ENCODE data around the gene PAF1.

The PAF1 gene

GRCh38 chr19:39407660-39408391, 16.9 kb upstream of the PAF1 start:
- H3K27ac ChIP-seq, result peak overlapping the region; percentile 98
- TF ChIP-seq CTCF (IDR thresholded peaks at IDR 0.05) (no peak), ZFX (IDR thresholded peaks at IDR 0.05; ENCODE audit: borderline replicate concordance) (no peak)

GRCh38 chr19:39407410-39407659, 16.4 kb upstream of the PAF1 start:
- H3K27ac ChIP-seq, result peak overlapping the region; percentile 98
- TF ChIP-seq ZFX (IDR thresholded peaks at IDR 0.05; ENCODE audit: borderline replicate concordance) (no peak), CTCF (IDR thresholded peaks at IDR 0.05) (no peak)

- H3K27ac ChIP-seq, result peak within 1 kb of the TSS; percentile 98
- TF ChIP-seq ZFX (IDR thresholded peaks at IDR 0.05; ENCODE audit: borderline replicate concordance), result no peak
- no peak for TF ChIP-seq CTCF (IDR thresholded peaks at IDR 0.05)
Observed at GRCh38 chr19:39406656-39407409, 15.9 kb upstream of the PAF1 start, which contains the start of gene ZFP36. TSS of gene ZFP36 (plus strand) at chr19:39406847. CDS start at chr19:39406905, 58 bp downstream.

GRCh38 chr19:39405958-39406655, 15.2 kb upstream of the PAF1 start:
- peak overlapping the region; percentile 98 for H3K27ac ChIP-seq
- no peak for TF ChIP-seq CTCF (IDR thresholded peaks at IDR 0.05)
- no peak for TF ChIP-seq ZFX (IDR thresholded peaks at IDR 0.05; ENCODE audit: borderline replicate concordance)

- H3K27ac ChIP-seq, result peak overlapping the region; percentile 98
Observed at GRCh38 chr19:39405261-39405957, 14.5 kb upstream of the PAF1 start.

More at GRCh38 chr19:39405261-39405957, 14.5 kb upstream of the PAF1 start:
- TF ChIP-seq CTCF (IDR thresholded peaks at IDR 0.05) (no peak), ZFX (IDR thresholded peaks at IDR 0.05; ENCODE audit: borderline replicate concordance) (no peak)

All from 22Rv1 (cell line).